C4-2B (cell line): ENCODE results near the gene ITIH4.

Source experiments
- H3K27ac ChIP-seq: fragments of 450-650 bp; 2 replicates; pipeline ENCODE4 v1.5.1; 2017
- CTCF ChIP-seq: fragments of 450-650 bp; conservative IDR thresholded peaks from 2 replicates; pipeline ENCODE4 v1.5.1; 2017; ENCODE audit warnings: mild to moderate bottlenecking
- ZFX ChIP-seq: fragments of 450-650 bp; IDR thresholded peaks from 2 replicates; pipeline ENCODE4 v1.6.1; 2017

The ITIH4 gene

GRCh38 chr3:52811452-52812011 is 18.9 kb downstream of the ITIH4 start:
- no peak for TF ChIP-seq ZFX
- no peak for TF ChIP-seq CTCF
- H3K27ac ChIP-seq: no peak overlapping the region

GRCh38 chr3:52810923-52811322 is 19.5 kb downstream of the ITIH4 start:
- no peak overlapping the region for H3K27ac ChIP-seq
- TF ChIP-seq ZFX: no peak
- TF ChIP-seq CTCF: no peak

- no peak overlapping the region for H3K27ac ChIP-seq
Observed at GRCh38 chr3:52809662-52810377, 20.7 kb downstream of the ITIH4 start.

GRCh38 chr3:52809149-52809548 is 21.3 kb downstream of the ITIH4 start:
- TF ChIP-seq ZFX (no peak), CTCF (no peak)
- H3K27ac ChIP-seq: no peak overlapping the region

More at GRCh38 chr3:52809662-52810377, 20.7 kb downstream of the ITIH4 start:
- TF ChIP-seq ZFX: no peak
- no peak for TF ChIP-seq CTCF

- TF ChIP-seq ZFX (no peak), CTCF (no peak)
- no peak overlapping the region for H3K27ac ChIP-seq
Observed at GRCh38 chr3:52805270-52806039, 25.0 kb downstream of the ITIH4 start.

GRCh38 chr3:52801839-52802238 is 28.6 kb downstream of the ITIH4 start:
- H3K27ac ChIP-seq: no peak overlapping the region
- TF ChIP-seq ZFX: no peak
- no peak for TF ChIP-seq CTCF

GRCh38 chr3:52800079-52800478 is 30.4 kb downstream of the ITIH4 start:
- no peak overlapping the region for H3K27ac ChIP-seq
- TF ChIP-seq CTCF: no peak
- TF ChIP-seq ZFX: no peak
